ENCODE results near the gene GABARAP. TPM values are rescaled to one million over a fixed set of nuclear protein-coding genes. Genes with fewer than 3 reads are reported as not detected.

Gene GABARAP
- polyA plus RNA-seq, 1 of the 3 experiments (the other 2 are of a cell fraction), result 585 TPM

- TF ChIP-seq NFIC (IDR thresholded peaks at IDR 0.05; ENCODE audit: borderline replicate concordance), result no peak
- peak; percentile 34; the same call in 1 of the 2 replicates for TF ChIP-seq SMC3 (IDR thresholded peaks at IDR 0.05; ENCODE audit: low read depth, low read length)
- TF ChIP-seq PBX3 (IDR thresholded peaks at IDR 0.05), result no peak
- no peak for TF ChIP-seq RFX5 (IDR thresholded peaks at IDR 0.05; ENCODE audit: low read length)
- TF ChIP-seq USF2 (IDR thresholded peaks at IDR 0.05; ENCODE audit: borderline replicate concordance, low read depth, low read length), result no peak
- TF ChIP-seq USF1 (IDR thresholded peaks at IDR 0.05; ENCODE audit: borderline replicate concordance, low read depth), result no peak
Observed at GRCh38 chr17:7213895-7214299, 28.4 kb downstream of the GABARAP start (continued).

GRCh38 chr17:7211491-7212273 lies 30.6 kb downstream of the GABARAP start:
- POLR2A ChIA-PET, result no interaction called here
- CTCF ChIA-PET, result no interaction called here
- 47% methylated on average over 29 of the region's 37 CpGs for WGBS (ENCODE audit: low lambda C conversion rate)
- H3K27me3 ChIP-seq (ENCODE audit: insufficient read depth), result no peaks in the 10 kb centered on the region
- peak overlapping the region in 1 of 2 experiments; percentile 39; a peak in 1 of 4 replicates for H3K27ac ChIP-seq (ENCODE audit: low read depth in 2 of 2, low read length in 1 of 2)
- H3K4me3 ChIP-seq (ENCODE audit: low read depth in 2 of 2, low read length in 1 of 2), result peak overlapping the region in 1 of 2 experiments; percentile 40; a peak in 2 of 4 replicates
- no peaks in the 10 kb centered on the region for H3K9me2 ChIP-seq
- no peaks in the 10 kb centered on the region for H3K9me3 ChIP-seq
- H3K4me2 ChIP-seq, result peak overlapping the region; percentile 10; the same call in 1 of the 2 replicates
- H2AFZ ChIP-seq (ENCODE audit: low read depth), result no peak overlapping the region
- peaks cover 31% of the 10 kb centered on the region for H3F3A ChIP-seq (replicated peaks; ENCODE audit: insufficient read depth)
- TF ChIP-seq CHD2 (IDR thresholded peaks at IDR 0.05; ENCODE audit: low read length, partially characterized antibody) (peak; percentile 79), MEF2A (IDR thresholded peaks at IDR 0.05; ENCODE audit: borderline replicate concordance, low read depth) (no peak)
- H3K79me2 ChIP-seq (ENCODE audit: insufficient read depth), result peaks cover 63% of the 10 kb centered on the region
- DNase-seq, result peak; percentile 82
- peaks cover 48% of the 10 kb centered on the region for H4K20me1 ChIP-seq (ENCODE audit: insufficient read depth)
- peaks cover 11 to 35% of the 10 kb centered on the region in 2 experiments; a peak in 3 of 4 replicates for H3K4me1 ChIP-seq (ENCODE audit: control insufficient read depth in 1 of 2, insufficient read depth in 2 of 2, low read depth in 1 of 2, low read length in 1 of 2)
- H3K36me3 ChIP-seq (replicated peaks in 1 of 2; ENCODE audit: control insufficient read depth in 1 of 2, insufficient read depth in 2 of 2, low read length in 1 of 2), result no peaks in the 10 kb centered on the region
- no peak overlapping the region for H3K9ac ChIP-seq

- no peaks in the 10 kb centered on the region for H3K9me3 ChIP-seq
- no peak overlapping the region for H3K9ac ChIP-seq
- no peaks in the 10 kb centered on the region for H3K9me2 ChIP-seq
- no peak for DNase-seq
- 92% methylated on average over 9 of the region's 9 CpGs for WGBS (ENCODE audit: low lambda C conversion rate)
- peaks cover 53% of the 10 kb centered on the region for H3K79me2 ChIP-seq (ENCODE audit: insufficient read depth)
- no peak overlapping the region for H3K4me2 ChIP-seq
- no peaks in the 10 kb centered on the region for H3K36me3 ChIP-seq (replicated peaks in 1 of 2; ENCODE audit: control insufficient read depth in 1 of 2, insufficient read depth in 2 of 2, low read length in 1 of 2)
- TF ChIP-seq USF1 (IDR thresholded peaks at IDR 0.05; ENCODE audit: borderline replicate concordance, low read depth) (no peak), NFIC (IDR thresholded peaks at IDR 0.05; ENCODE audit: borderline replicate concordance) (no peak), ELF1 (IDR thresholded peaks at IDR 0.05) (no peak), SIN3A (IDR thresholded peaks at IDR 0.05; ENCODE audit: borderline replicate concordance, low read depth, low read length) (no peak), RFX5 (IDR thresholded peaks at IDR 0.05; ENCODE audit: low read length) (no peak), MEF2A (IDR thresholded peaks at IDR 0.05; ENCODE audit: borderline replicate concordance, low read depth) (no peak), NRF1 (IDR thresholded peaks at IDR 0.05; ENCODE audit: low read depth, low read length) (no peak), FOSL2 (IDR thresholded peaks at IDR 0.05; ENCODE audit: borderline replicate concordance, low read depth) (no peak), JUND (IDR thresholded peaks at IDR 0.05) (no peak), MAX (IDR thresholded peaks at IDR 0.05; ENCODE audit: low read depth) (no peak)
- H4K20me1 ChIP-seq (ENCODE audit: insufficient read depth), result peaks cover 42% of the 10 kb centered on the region
- POLR2A ChIA-PET, result interaction anchor here (0.6 kb wide), 1 partner anchor 12 kb away, joined by 3 read pairs; no protein-coding TSS in a partner anchor
- H3K4me1 ChIP-seq (ENCODE audit: control insufficient read depth in 1 of 2, insufficient read depth in 2 of 2, low read depth in 1 of 2, low read length in 1 of 2), result peaks cover 6 to 24% of the 10 kb centered on the region in 2 experiments; a peak in 2 of 4 replicates
- no peak overlapping the region for H2AFZ ChIP-seq (ENCODE audit: low read depth)
- CTCF ChIA-PET, result interaction anchor here (1.2 to 2.3 kb wide), 3 partner anchors 11 to 163 kb away, joined by 4 to 8 read pairs (median 4); partner anchors contain the start of genes ACADVL and DLG4
- H3K27ac ChIP-seq (ENCODE audit: low read depth in 2 of 2, low read length in 1 of 2), result no peak overlapping the region
- no peak overlapping the region for H3K4me3 ChIP-seq (ENCODE audit: low read depth in 2 of 2, low read length in 1 of 2)
- no peaks in the 10 kb centered on the region for H3K27me3 ChIP-seq (ENCODE audit: insufficient read depth)
- peaks cover 13% of the 10 kb centered on the region for H3F3A ChIP-seq (replicated peaks; ENCODE audit: insufficient read depth)
Observed at GRCh38 chr17:7208754-7209460, 33.3 kb downstream of the GABARAP start.
